Stomach (tissue), 4 donors: ENCODE data around the gene RIMBP2.

ENCODE experiments used
- POLR2A ChIP-seq, 4 donors: fragments of 450-650 bp; IDR thresholded peaks; one replicate each; pipeline ENCODE4 v1.6.1; 2016; ENCODE audit warnings: antibody characterized with exemption in 4 of 4, control low read depth in 2 of 4, mild to moderate bottlenecking in 1 of 4, moderate library complexity in 1 of 4
- POLR2AphosphoS5 ChIP-seq, 3 donors: sonication (generic); formaldehyde crosslinking; IDR thresholded peaks; one replicate each; pipeline ENCODE4 v1.6.1; 2016; ENCODE audit warnings: antibody characterized with exemption in 3 of 3
- TF ChIP-seq, protein P1 (sequence below), 7 experiments: fragments of 450-650 bp in 4 of 7; fragments of 200-600 bp in 3 of 7; sonication (generic) in 3 of 7; IDR thresholded peaks; one replicate each; pipeline ENCODE4 v1.5.1; 2016 to 2019; ENCODE audit warnings: antibody characterized with exemption in 7 of 7, control low read depth in 2 of 7, mild to moderate bottlenecking in 1 of 7

DNA sequence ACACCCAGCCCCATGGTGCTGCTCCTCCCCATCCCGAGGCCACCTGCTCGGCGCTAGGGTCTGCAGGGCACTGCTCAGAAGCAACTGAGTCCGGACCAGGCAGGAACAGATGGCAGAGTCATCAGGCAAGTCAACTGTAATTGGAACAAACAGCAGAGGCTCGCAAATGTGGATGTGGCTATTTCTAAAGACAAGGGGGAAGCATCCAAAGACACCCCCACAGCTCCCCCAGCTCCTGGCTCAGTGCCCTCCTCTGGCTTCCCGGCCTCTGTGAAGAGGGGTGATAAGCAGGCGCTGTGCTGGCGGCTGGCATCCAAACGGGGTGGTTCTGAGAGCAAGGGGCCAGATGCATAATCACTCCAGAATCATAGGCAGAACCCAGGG, 252.8 kb downstream of the RIMBP2 start:
- TF ChIP-seq POLR2AphosphoS5 (IDR thresholded peaks at IDR 0.05) (no peak), POLR2A (IDR thresholded peaks at IDR 0.05) (no peak)
- TF ChIP-seq, protein P1, sequence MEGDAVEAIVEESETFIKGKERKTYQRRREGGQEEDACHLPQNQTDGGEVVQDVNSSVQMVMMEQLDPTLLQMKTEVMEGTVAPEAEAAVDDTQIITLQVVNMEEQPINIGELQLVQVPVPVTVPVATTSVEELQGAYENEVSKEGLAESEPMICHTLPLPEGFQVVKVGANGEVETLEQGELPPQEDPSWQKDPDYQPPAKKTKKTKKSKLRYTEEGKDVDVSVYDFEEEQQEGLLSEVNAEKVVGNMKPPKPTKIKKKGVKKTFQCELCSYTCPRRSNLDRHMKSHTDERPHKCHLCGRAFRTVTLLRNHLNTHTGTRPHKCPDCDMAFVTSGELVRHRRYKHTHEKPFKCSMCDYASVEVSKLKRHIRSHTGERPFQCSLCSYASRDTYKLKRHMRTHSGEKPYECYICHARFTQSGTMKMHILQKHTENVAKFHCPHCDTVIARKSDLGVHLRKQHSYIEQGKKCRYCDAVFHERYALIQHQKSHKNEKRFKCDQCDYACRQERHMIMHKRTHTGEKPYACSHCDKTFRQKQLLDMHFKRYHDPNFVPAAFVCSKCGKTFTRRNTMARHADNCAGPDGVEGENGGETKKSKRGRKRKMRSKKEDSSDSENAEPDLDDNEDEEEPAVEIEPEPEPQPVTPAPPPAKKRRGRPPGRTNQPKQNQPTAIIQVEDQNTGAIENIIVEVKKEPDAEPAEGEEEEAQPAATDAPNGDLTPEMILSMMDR (IDR thresholded peaks at IDR 0.05), result no peak
